HL-60 (cell line): ENCODE measurements around the gene OTOA.

ENCODE experiments used
- GABPA ChIP-seq: IDR thresholded peaks from 2 replicates; pipeline ENCODE4 v1.6.1; 2012; ENCODE audit warnings: low read depth
- POLR2AphosphoS5 ChIP-seq: IDR thresholded peaks from 2 replicates; pipeline ENCODE4 v1.6.1; 2012; ENCODE audit warnings: low read depth
- SPI1 ChIP-seq: IDR thresholded peaks from 2 replicates; pipeline ENCODE4 v1.6.1; 2012; ENCODE audit warnings: low read depth, mild to moderate bottlenecking, borderline replicate concordance
- TF ChIP-seq, protein P1 (sequence below): IDR thresholded peaks from one replicate; pipeline ENCODE4 v1.5.1; 2011; ENCODE audit warnings: low read length, control low read depth, inconsistent platforms; ENCODE audit not compliant: insufficient read depth
- TF ChIP-seq, protein P2 (sequence below): IDR thresholded peaks from 2 replicates; pipeline ENCODE4 v1.6.1; 2012; ENCODE audit warnings: low read depth; ENCODE audit not compliant: insufficient replicate concordance

DNA sequence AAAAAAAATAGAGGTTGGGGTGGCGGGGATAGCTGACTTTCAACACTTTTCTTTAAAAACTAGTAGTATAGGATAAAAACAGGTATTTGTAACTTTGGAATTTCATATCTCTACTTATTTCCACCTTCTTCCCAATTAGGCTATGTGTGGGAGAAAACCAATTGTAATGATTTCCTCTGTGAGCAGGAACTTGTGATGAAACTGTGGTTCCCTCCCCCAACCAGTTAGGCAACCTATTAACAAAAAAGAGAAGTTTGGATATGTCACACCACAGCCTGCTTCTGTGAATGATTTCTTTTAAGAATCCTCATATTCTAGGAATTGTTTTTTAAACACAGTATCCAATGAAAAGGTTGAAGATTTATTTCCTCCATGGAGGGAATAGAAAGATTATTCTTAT, 13.2 kb upstream of the OTOA start:
- TF ChIP-seq, protein P1, sequence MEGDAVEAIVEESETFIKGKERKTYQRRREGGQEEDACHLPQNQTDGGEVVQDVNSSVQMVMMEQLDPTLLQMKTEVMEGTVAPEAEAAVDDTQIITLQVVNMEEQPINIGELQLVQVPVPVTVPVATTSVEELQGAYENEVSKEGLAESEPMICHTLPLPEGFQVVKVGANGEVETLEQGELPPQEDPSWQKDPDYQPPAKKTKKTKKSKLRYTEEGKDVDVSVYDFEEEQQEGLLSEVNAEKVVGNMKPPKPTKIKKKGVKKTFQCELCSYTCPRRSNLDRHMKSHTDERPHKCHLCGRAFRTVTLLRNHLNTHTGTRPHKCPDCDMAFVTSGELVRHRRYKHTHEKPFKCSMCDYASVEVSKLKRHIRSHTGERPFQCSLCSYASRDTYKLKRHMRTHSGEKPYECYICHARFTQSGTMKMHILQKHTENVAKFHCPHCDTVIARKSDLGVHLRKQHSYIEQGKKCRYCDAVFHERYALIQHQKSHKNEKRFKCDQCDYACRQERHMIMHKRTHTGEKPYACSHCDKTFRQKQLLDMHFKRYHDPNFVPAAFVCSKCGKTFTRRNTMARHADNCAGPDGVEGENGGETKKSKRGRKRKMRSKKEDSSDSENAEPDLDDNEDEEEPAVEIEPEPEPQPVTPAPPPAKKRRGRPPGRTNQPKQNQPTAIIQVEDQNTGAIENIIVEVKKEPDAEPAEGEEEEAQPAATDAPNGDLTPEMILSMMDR: no peak
- TF ChIP-seq, protein P2, sequence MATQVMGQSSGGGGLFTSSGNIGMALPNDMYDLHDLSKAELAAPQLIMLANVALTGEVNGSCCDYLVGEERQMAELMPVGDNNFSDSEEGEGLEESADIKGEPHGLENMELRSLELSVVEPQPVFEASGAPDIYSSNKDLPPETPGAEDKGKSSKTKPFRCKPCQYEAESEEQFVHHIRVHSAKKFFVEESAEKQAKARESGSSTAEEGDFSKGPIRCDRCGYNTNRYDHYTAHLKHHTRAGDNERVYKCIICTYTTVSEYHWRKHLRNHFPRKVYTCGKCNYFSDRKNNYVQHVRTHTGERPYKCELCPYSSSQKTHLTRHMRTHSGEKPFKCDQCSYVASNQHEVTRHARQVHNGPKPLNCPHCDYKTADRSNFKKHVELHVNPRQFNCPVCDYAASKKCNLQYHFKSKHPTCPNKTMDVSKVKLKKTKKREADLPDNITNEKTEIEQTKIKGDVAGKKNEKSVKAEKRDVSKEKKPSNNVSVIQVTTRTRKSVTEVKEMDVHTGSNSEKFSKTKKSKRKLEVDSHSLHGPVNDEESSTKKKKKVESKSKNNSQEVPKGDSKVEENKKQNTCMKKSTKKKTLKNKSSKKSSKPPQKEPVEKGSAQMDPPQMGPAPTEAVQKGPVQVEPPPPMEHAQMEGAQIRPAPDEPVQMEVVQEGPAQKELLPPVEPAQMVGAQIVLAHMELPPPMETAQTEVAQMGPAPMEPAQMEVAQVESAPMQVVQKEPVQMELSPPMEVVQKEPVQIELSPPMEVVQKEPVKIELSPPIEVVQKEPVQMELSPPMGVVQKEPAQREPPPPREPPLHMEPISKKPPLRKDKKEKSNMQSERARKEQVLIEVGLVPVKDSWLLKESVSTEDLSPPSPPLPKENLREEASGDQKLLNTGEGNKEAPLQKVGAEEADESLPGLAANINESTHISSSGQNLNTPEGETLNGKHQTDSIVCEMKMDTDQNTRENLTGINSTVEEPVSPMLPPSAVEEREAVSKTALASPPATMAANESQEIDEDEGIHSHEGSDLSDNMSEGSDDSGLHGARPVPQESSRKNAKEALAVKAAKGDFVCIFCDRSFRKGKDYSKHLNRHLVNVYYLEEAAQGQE: no peak
- TF ChIP-seq POLR2AphosphoS5 (peak; percentile 74), SPI1 (peak; percentile 75; the same call in 1 of the 2 replicates), GABPA (no peak)
